NCI-H774 (cell line): Measurements from ENCODE around the gene ZNF8.
A peak's percentile ranks its signal among the peaks of the same experiment; 100 is the strongest.
"Not testable (repeated sequence)": the region's sequence is repeated elsewhere in the genome, so short reads cannot be mapped to it uniquely, and the experiment has no call there.

Experiments used
- DNase-seq: peaks from one replicate; lab custom pipeline; 2025; lab: John Stamatoyannopoulos, UW

ZNF8 gene

GRCh38 chr19:58296104-58296503 lies 17.3 kb downstream of the ZNF8 start:
- no peak for DNase-seq

GRCh38 chr19:58300620-58301019 lies 21.9 kb downstream of the ZNF8 start:
- no peak for DNase-seq

- no peak for DNase-seq
Measured at GRCh38 chr19:58304255-58304654, 25.5 kb downstream of the ZNF8 start.

DNA sequence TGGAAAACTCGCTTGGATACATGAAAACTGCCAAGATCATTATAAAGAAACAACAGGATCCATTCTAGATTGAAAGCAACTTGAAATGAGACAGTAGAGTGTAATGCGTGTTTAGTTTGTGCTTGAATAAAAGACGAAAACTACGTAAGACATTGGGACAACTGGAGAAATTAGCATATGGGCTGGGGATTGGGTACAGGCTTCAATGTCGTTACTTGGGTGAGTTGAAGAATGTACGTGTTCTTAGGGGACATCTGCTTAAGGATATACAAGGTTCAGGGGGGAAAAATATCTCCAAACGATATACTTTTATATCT lies 26.0 kb downstream of the ZNF8 start:
- no peak for DNase-seq

DNA sequence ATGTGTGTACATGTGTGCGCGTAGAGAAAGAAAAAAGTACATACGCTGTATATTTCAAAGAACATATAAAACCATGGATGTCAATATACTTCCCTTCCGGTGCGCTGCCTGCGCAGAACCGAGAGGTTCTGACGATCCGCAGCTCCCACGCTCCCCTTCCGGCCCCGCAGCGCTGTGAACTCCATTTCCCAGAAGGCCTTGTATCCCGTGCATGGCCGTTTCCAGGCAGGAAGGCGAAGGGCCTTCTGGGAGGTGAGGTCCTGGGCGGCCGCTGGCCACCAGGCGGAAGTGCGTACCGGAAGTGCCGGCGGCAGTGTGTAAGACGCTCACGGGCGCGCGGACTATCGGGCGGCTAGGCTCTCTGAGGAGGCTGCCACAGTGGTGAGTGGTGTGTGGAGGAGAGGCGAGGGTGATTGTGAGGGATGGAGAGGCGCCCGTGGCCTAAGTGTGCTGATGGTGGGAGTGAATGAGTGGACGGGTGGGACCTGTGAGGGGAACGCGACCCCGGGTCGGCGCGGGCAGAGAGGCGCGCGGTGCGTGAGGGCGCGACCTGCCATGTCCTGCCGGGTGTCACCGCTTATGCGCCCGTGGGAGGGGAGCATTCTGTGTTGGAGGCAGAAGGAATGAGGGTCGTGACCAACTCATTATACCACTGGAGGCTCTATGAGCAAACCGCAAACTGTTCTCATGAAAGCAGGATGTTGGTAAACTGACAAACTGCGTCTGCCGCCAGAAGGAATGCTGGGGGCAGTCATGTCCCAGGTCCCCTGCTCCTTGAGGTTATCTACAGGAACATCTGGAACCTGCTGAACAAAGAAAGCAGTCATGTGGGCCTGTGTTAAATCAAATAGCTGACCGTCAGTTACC lies 26.5 kb downstream of the ZNF8 start, which contains the start of gene ERVK3-1:
Gene ERVK3-1 (plus strand): TSS at position 313 of the 867 bp plus-strand sequence. CDS start 6,792 bp downstream, outside the sequence.
- peak; percentile 98 for DNase-seq

DNA sequence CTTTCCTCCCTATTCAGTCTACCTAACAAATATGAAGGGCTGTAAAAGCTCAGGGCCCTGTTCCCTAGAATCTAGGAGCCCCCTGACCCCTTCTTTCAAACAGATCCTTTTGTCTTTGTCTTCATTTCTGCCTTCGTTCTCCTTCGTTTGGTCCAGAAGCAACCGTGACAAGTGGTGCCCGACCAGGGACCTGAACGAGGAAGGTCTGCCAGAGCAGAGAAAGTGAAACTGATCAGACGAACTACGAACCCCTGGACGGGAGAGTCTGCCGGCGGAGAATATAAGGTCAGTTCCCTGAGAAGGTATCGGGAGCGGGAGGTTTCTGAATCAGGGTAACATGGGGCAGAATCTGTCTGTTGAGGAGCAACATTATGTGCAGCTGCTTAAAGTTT lies 27.2 kb downstream of the ZNF8 start:
- DNase-seq = no peak

DNA sequence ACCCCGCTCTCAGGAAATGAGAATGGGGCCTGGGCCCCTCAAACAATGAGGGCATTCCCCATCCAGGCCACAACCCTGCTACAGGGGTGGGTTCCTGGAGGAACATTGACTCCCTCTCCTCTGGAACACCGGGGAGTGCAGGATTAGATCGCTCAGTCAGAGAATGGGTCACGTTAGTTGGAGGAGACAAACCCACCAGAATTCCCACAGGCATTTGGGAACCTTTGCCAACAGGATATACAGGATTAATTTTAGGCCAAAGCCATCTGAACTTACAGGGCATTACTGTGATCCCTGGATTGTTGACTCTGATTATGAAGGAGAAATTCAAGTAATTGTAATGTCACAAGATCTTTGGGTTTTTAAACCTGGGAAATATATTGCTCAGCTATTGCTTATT lies 29.0 kb downstream of the ZNF8 start:
- no peak for DNase-seq

DNA sequence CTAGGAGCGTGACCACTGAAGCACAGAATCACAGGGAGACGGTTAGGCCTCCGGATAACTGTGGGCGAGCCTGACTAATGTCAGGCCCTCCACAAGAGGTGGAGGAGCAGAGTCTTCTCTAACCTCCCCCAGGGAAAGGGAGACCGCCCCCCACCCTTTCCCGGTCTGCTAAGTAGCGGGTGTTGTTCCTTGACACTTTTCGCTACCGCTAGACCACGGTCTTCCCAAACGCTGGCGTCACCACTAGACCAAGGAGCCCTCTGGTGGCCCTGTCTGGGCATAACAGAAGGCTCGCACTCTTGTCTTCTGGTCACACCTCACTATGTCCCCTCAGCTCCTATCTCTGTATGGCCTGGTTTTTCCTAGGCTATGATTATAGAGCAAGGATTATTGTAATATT lies 31.9 kb downstream of the ZNF8 start:
- not testable (repeated sequence) for DNase-seq

GRCh38 chr19:58311345-58311865 lies 32.6 kb downstream of the ZNF8 start:
- no peak for DNase-seq

DNA sequence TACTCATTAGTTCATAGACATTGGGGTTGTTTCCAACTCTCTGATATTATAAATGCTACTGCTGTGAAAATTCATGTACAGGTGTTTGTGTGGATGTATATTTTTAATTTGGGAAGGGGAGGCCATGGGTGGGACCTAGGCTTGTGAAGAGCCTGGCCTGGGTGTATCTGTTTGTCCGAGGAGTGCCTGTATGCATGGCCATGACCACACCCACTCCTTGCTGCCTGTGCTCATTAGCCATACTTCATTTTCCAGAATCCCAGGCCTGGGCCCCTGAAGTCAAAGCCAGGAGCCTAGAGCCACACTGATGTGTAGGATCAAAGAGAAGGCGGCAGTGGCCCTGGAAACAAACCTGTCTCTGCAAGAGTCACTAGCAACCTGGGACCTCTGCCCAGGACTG lies 36.8 kb downstream of the ZNF8 start:
- DNase-seq = no peak

GRCh38 chr19:58317476-58318072 lies 38.8 kb downstream of the ZNF8 start:
- no peak for DNase-seq

DNA sequence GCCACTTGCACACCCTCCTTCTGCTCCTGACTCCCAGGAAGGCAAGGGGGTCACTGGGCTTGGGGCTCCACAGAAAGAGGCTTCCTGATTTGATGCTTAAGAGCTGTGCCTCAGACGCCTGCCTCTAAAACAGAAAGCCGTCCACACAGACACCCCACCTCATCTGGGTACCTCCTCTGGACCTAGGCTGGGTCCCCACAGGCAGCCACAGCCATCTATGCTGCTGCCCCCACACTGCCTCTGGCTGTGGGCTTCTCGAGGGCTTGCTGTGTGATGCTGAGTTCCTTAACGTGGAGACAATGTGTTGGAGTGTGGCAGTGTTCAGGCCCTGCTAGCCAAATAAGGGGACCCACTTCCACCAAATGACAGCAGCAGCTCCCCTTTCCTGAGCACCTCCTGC lies 39.5 kb downstream of the ZNF8 start:
- no peak for DNase-seq

GRCh38 chr19:58319241-58319640 lies 40.5 kb downstream of the ZNF8 start:
- no peak for DNase-seq

DNA sequence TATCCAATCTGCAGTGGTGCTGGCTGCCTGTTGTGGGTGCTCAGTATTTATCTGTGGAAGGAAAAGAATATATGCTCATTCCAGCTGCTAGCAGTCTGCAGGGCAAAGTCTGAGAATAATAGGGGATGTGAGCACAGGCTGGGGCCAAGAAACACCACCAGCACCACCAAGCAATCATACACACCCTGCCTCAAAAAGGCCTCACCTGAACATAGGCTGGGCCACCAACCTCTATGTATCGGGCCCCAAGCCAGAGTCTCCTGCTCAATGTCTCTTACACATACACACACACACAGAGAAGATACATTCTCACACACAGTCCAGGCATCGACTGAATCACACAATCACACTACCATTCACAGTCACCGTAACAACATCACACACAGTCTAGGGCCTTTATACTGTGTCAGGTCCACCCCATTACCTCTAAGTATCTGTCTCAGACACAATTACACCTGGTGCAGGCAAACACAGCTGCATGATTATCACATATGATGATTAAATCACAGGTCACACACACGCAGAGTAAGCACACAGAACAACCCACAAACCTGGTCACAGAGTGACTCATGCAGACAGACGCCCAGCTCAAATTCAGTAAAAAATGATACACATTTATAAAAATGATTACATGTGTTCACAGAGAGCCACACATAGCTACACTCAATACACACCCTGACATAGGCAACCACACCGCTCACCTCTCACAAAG lies 46.7 kb downstream of the ZNF8 start:
- DNase-seq = peak; percentile 22

DNA sequence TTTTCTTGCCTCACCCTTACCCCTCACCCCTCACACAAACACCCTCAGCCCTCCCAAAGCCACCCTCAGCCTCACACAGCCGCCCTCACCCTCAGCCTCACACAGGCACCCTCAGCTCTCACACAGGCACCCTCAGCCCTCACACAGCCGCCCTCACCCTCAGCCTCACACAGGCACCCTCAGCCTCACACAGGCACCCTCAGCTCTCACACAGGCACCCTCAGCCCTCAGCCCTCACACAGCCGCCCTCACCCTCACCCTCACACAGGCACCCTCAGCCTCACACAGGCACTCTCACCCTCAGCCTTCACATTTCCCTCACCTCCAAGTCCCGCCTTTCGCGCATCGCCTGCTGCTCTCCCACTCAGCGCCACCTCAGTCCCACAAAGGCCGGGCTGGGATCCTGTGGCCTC lies 47.8 kb downstream of the ZNF8 start:
- no peak for DNase-seq

- peak; percentile 93 for DNase-seq
Measured at GRCh38 chr19:58326914-58327726, 48.4 kb downstream of the ZNF8 start, which contains the start of gene ZSCAN22. TSS of gene ZSCAN22 (plus strand) at chr19:58326994. CDS start at chr19:58334803, 7,809 bp downstream.

DNA sequence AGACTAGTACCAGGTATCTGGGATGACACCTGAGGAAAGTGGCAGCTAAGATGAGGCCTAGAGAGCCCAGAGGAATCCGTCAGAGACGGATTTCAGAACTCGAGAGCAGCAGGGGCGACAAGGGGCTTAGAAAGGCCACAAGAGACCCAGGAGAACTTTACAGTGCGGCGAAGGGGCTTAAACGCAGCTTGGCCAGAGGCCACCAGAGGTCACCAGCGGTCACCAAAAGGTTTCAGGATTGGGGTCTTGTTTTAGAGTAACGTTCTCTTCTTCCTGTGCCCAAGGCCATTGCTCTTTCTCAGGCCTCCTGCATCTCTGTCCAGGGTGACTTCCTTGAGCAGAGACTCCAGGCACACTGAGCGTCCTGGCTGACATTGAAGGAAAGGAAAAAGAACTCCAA lies 50.2 kb downstream of the ZNF8 start:
- no peak for DNase-seq

GRCh38 chr19:58330458-58330857 lies 51.7 kb downstream of the ZNF8 start:
- no peak for DNase-seq

DNA sequence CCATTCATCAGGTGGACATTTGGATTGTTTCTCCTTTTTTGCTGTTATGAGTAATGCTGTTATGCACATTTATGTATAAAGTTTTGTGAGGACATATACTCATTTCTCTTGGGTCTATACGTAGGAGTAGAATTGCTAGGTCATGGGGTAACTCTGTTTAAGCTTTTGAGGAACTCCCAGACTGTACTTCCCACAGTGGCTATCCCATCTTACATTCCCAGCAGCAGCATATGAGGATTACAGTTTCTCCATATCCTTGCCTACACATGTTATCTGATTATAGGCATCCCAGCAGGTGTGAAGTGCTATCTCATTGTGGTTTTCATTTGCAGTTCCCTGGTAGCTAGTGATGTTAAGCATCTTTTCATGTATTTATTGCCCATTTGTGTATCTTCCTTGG lies 53.9 kb downstream of the ZNF8 start:
- DNase-seq = no peak

- no peak for DNase-seq
Measured at GRCh38 chr19:58334691-58335249, 56.0 kb downstream of the ZNF8 start.

DNA sequence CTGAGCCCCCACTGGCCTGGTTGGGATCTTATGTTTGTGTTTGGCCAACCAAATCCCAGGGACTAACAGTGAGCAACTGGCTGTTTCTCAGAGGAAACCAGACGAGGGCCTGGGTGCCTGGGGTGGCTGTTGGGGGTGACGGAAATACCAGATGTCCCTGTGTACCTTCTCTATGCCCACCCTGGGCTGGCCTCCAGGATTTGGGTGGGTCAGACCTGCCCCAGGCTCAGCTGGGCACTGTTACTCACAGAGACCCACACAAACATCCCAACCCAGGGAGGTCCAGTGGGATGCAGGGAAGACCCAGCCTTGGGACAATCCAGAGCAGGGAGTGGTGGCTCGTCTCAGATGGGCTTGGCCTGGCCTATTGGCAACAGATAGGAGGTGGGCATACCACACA lies 56.9 kb downstream of the ZNF8 start:
- no peak for DNase-seq

DNA sequence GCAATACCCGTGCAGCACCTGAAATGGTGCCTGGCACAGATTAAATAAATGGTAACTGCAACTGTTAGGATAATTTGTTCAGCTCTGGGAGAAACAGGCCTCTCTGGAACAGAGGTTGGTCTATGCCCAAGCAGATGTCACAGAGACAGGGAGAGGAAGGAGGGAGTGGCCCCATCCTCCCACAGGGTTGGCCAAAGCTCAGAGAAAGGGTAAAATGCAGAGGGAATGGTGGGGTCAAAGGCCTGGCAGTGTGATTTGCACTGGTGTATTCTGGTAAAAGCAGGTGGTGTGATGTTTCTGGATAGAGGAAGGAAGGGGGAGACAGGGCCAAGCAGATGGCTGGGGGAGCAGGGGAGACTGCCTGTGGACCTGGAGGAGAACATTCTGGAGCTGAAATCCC lies 57.5 kb downstream of the ZNF8 start:
- DNase-seq = no peak
